ENCODE results near the gene CTNNA3.

The CTNNA3 gene

GRCh38 chr10:67269828-67270227, 426.2 kb downstream of the CTNNA3 start:
- Histone ChIP-seq H3K9me3 (ENCODE audit: insufficient read depth, low read depth, low read length) (no peaks in the 10 kb centered on the region), H3K36me3 (ENCODE audit: insufficient read depth, low read length) (no peaks in the 10 kb centered on the region), H3K4me2 (ENCODE audit: low read depth, low read length, poor library complexity, severe bottlenecking) (no peak overlapping the region), H3K27me3 (ENCODE audit: insufficient read depth, low read length, poor library complexity, severe bottlenecking) (no peaks in the 10 kb centered on the region), H4K20me1 (ENCODE audit: insufficient read depth, low read length, poor library complexity, severe bottlenecking) (no peaks in the 10 kb centered on the region), H3K9me2 (replicated peaks; ENCODE audit: low read depth, low read length) (no peaks in the 10 kb centered on the region), H3K9ac (ENCODE audit: low read depth, low read length, poor library complexity, severe bottlenecking) (no peak overlapping the region), H3K4me3 (ENCODE audit: low read length, poor library complexity, severe bottlenecking) (no peak overlapping the region), H3K4me1 (ENCODE audit: insufficient read depth, low read length, poor library complexity, severe bottlenecking) (no peaks in the 10 kb centered on the region), H2AFZ (ENCODE audit: low read length) (no peak overlapping the region), H3K79me2 (ENCODE audit: insufficient read depth, low read length) (no peaks in the 10 kb centered on the region), H3F3A (ENCODE audit: low read depth) (no peaks in the 10 kb centered on the region)
- TF ChIP-seq EZH2phosphoT487 (IDR thresholded peaks at IDR 0.05; ENCODE audit: borderline replicate concordance) (no peak), CTCF (conservative IDR thresholded peaks at IDR 0.05; ENCODE audit: low read length) (no peak)

GRCh38 chr10:67268146-67268545, 427.8 kb downstream of the CTNNA3 start:
- no peaks in the 10 kb centered on the region for H4K20me1 ChIP-seq (ENCODE audit: insufficient read depth, low read length, poor library complexity, severe bottlenecking)

GRCh38 chr10:67262675-67263074, 433.3 kb downstream of the CTNNA3 start:
- no peaks in the 10 kb centered on the region for H3K9me3 ChIP-seq (ENCODE audit: insufficient read depth, low read depth, low read length)
- no peak overlapping the region for H3K9ac ChIP-seq (ENCODE audit: low read depth, low read length, poor library complexity, severe bottlenecking)
- H4K20me1 ChIP-seq (ENCODE audit: insufficient read depth, low read length, poor library complexity, severe bottlenecking), result no peaks in the 10 kb centered on the region
- H2AFZ ChIP-seq (ENCODE audit: low read length), result no peak overlapping the region
- TF ChIP-seq EZH2phosphoT487 (IDR thresholded peaks at IDR 0.05; ENCODE audit: borderline replicate concordance), result no peak
- TF ChIP-seq CTCF (conservative IDR thresholded peaks at IDR 0.05; ENCODE audit: low read length), result no peak
- no peaks in the 10 kb centered on the region for H3K79me2 ChIP-seq (ENCODE audit: insufficient read depth, low read length)
- no peaks in the 10 kb centered on the region for H3K4me1 ChIP-seq (ENCODE audit: insufficient read depth, low read length, poor library complexity, severe bottlenecking)
- H3K9me2 ChIP-seq (replicated peaks; ENCODE audit: low read depth, low read length), result no peaks in the 10 kb centered on the region
- no peak overlapping the region for H3K4me3 ChIP-seq (ENCODE audit: low read length, poor library complexity, severe bottlenecking)
- H3K27me3 ChIP-seq (ENCODE audit: insufficient read depth, low read length, poor library complexity, severe bottlenecking), result no peaks in the 10 kb centered on the region
- no peak overlapping the region for H3K4me2 ChIP-seq (ENCODE audit: low read depth, low read length, poor library complexity, severe bottlenecking)
- H3F3A ChIP-seq (ENCODE audit: low read depth), result no peaks in the 10 kb centered on the region
- H3K36me3 ChIP-seq (ENCODE audit: insufficient read depth, low read length), result no peaks in the 10 kb centered on the region

More at GRCh38 chr10:67268146-67268545, 427.8 kb downstream of the CTNNA3 start:
- no peak for TF ChIP-seq CTCF (conservative IDR thresholded peaks at IDR 0.05; ENCODE audit: low read length)
- TF ChIP-seq EZH2phosphoT487 (IDR thresholded peaks at IDR 0.05; ENCODE audit: borderline replicate concordance), result no peak
- H3F3A ChIP-seq (ENCODE audit: low read depth), result no peaks in the 10 kb centered on the region
- H2AFZ ChIP-seq (ENCODE audit: low read length), result no peak overlapping the region
- H3K9me2 ChIP-seq (replicated peaks; ENCODE audit: low read depth, low read length), result no peaks in the 10 kb centered on the region
- H3K4me2 ChIP-seq (ENCODE audit: low read depth, low read length, poor library complexity, severe bottlenecking), result no peak overlapping the region
- H3K9me3 ChIP-seq (ENCODE audit: insufficient read depth, low read depth, low read length), result no peaks in the 10 kb centered on the region
- H3K4me3 ChIP-seq (ENCODE audit: low read length, poor library complexity, severe bottlenecking), result no peak overlapping the region
- no peaks in the 10 kb centered on the region for H3K79me2 ChIP-seq (ENCODE audit: insufficient read depth, low read length)
- H3K4me1 ChIP-seq (ENCODE audit: insufficient read depth, low read length, poor library complexity, severe bottlenecking), result no peaks in the 10 kb centered on the region
- H3K27me3 ChIP-seq (ENCODE audit: insufficient read depth, low read length, poor library complexity, severe bottlenecking), result no peaks in the 10 kb centered on the region
- H3K36me3 ChIP-seq (ENCODE audit: insufficient read depth, low read length), result no peaks in the 10 kb centered on the region
- no peak overlapping the region for H3K9ac ChIP-seq (ENCODE audit: low read depth, low read length, poor library complexity, severe bottlenecking)
